ENCODE measurements around the gene ECHS1. TPM values are rescaled to one million over a fixed set of nuclear protein-coding genes. Genes with fewer than 3 reads are reported as not detected.

The ECHS1 gene
- total and polyA plus RNA-seq, 2 experiments from 2014 or later, result 92.1 to 127 TPM

DNA sequence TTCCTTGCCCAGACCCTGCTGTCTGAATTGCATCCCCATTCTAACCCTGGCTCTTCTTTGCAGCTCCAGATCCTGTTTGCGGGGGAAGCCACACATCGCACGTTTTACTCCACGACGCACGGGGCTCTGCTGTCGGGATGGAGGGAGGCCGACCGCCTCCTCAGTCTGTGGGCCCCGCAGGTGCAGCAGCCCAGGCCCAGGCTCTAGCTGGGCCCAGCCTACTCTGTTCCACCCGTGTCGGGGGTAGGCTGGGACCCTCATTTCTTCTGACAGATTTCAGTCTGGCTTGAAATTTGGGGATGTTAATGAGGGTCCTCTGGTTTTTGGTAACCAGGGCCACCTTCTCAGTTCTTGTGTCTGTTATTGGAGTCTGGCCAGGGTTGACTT is 18.1 kb upstream of the ECHS1 start (continued):
- TF ChIP-seq, protein P1, sequence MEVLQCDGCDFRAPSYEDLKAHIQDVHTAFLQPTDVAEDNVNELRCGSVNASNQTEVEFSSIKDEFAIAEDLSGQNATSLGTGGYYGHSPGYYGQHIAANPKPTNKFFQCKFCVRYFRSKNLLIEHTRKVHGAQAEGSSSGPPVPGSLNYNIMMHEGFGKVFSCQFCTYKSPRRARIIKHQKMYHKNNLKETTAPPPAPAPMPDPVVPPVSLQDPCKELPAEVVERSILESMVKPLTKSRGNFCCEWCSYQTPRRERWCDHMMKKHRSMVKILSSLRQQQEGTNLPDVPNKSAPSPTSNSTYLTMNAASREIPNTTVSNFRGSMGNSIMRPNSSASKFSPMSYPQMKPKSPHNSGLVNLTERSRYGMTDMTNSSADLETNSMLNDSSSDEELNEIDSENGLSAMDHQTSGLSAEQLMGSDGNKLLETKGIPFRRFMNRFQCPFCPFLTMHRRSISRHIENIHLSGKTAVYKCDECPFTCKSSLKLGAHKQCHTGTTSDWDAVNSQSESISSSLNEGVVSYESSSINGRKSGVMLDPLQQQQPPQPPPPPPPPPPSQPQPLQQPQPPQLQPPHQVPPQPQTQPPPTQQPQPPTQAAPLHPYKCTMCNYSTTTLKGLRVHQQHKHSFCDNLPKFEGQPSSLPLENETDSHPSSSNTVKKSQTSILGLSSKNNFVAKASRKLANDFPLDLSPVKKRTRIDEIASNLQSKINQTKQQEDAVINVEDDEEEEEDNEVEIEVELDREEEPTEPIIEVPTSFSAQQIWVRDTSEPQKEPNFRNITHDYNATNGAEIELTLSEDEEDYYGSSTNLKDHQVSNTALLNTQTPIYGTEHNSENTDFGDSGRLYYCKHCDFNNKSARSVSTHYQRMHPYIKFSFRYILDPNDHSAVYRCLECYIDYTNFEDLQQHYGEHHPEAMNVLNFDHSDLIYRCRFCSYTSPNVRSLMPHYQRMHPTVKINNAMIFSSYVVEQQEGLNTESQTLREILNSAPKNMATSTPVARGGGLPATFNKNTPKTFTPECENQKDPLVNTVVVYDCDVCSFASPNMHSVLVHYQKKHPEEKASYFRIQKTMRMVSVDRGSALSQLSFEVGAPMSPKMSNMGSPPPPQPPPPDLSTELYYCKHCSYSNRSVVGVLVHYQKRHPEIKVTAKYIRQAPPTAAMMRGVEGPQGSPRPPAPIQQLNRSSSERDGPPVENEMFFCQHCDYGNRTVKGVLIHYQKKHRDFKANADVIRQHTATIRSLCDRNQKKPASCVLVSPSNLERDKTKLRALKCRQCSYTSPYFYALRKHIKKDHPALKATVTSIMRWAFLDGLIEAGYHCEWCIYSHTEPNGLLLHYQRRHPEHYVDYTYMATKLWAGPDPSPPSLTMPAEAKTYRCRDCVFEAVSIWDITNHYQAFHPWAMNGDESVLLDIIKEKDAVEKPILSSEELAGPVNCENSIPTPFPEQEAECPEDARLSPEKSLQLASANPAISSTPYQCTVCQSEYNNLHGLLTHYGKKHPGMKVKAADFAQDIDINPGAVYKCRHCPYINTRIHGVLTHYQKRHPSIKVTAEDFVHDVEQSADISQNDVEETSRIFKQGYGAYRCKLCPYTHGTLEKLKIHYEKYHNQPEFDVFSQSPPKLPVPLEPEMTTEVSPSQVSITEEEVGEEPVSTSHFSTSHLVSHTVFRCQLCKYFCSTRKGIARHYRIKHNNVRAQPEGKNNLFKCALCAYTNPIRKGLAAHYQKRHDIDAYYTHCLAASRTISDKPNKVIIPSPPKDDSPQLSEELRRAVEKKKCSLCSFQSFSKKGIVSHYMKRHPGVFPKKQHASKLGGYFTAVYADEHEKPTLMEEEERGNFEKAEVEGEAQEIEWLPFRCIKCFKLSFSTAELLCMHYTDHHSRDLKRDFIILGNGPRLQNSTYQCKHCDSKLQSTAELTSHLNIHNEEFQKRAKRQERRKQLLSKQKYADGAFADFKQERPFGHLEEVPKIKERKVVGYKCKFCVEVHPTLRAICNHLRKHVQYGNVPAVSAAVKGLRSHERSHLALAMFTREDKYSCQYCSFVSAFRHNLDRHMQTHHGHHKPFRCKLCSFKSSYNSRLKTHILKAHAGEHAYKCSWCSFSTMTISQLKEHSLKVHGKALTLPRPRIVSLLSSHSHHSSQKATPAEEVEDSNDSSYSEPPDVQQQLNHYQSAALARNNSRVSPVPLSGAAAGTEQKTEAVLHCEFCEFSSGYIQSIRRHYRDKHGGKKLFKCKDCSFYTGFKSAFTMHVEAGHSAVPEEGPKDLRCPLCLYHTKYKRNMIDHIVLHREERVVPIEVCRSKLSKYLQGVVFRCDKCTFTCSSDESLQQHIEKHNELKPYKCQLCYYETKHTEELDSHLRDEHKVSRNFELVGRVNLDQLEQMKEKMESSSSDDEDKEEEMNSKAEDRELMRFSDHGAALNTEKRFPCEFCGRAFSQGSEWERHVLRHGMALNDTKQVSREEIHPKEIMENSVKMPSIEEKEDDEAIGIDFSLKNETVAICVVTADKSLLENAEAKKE (CRISPR knock-in tag; IDR thresholded peaks at IDR 0.05), result no peak
- TF ChIP-seq EZH2phosphoT487 (IDR thresholded peaks at IDR 0.05; ENCODE audit: unreplicated experiment), result no peak

DNA sequence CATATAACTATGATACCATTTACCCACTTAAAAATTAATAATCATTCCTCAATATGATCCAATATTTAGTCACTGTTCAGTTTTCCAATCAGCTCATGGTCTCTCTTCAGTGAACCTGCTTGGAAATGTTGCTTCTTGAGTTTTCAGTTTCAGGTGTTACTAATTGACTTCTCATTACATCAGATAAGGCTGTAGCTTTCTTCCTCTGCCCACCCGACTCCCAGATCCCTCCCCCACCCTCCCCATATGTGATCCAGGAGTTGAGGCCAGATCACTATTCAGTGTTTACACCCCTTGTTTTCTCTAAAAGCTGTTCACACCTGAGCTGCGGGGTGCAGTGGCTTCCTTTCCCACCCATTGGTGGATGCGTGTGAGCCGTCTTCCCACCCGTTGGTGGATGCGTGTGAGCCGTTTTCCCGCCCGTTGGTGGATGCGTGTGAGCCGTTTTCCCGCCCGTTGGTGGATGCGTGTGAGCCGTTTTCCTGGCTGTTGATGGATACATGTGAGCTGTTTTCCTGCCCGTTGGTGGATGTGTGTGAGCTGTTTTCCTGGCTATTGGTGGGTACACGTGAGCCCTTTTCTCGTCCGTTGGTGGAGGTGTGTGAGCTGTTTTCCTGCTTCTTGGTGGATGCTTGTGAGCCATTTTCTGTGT is 17.6 kb upstream of the ECHS1 start:
- Histone ChIP-seq H3K27me3 (ENCODE audit: insufficient read depth) (no peaks in the 10 kb centered on the region), H3K36me3 (ENCODE audit: insufficient read depth) (peaks cover 1% of the 10 kb centered on the region; the same call in 1 of the 2 replicates), H3K4me3 (no peak overlapping the region), H3K4me1 (ENCODE audit: insufficient read depth) (no peaks in the 10 kb centered on the region), H3K9me2 (ENCODE audit: insufficient read depth) (no peaks in the 10 kb centered on the region), H3K27ac (ENCODE audit: low read depth) (no peak overlapping the region), H3K79me2 (replicated peaks; ENCODE audit: insufficient read depth) (peaks cover 14% of the 10 kb centered on the region), H3K4me2 (no peak overlapping the region), H2AFZ (no peak overlapping the region), H3F3A (replicated peaks; ENCODE audit: low read depth) (0 out of 2 replicates have a peak, but pooled peaks cover 3% of the 10 kb centered on the region), H4K20me1 (replicated peaks; ENCODE audit: insufficient read depth) (0 out of 2 replicates have a peak, but pooled peaks cover 4% of the 10 kb centered on the region)
- peaks cover 2% of the 10 kb centered on the region for H3K27me3 Mint-ChIP-seq (ENCODE audit: insufficient read depth, low read depth, poor library complexity)
- no peak overlapping the region for H3K4me3 Mint-ChIP-seq
- H3K27ac Mint-ChIP-seq, result no peak overlapping the region
- ATAC-seq (no peak), DNase-seq (ENCODE audit: low spot score) (no peak)
- H3K4me1 Mint-ChIP-seq, result peaks cover 9% of the 10 kb centered on the region
- no peaks in the 10 kb centered on the region for H3K9me3 Mint-ChIP-seq
- peaks cover 5% of the 10 kb centered on the region for H3K36me3 Mint-ChIP-seq (ENCODE audit: low read depth)
- TF ChIP-seq STAT1 (IDR thresholded peaks at IDR 0.05; ENCODE audit: unreplicated experiment), result no peak
- TF ChIP-seq, protein P2, sequence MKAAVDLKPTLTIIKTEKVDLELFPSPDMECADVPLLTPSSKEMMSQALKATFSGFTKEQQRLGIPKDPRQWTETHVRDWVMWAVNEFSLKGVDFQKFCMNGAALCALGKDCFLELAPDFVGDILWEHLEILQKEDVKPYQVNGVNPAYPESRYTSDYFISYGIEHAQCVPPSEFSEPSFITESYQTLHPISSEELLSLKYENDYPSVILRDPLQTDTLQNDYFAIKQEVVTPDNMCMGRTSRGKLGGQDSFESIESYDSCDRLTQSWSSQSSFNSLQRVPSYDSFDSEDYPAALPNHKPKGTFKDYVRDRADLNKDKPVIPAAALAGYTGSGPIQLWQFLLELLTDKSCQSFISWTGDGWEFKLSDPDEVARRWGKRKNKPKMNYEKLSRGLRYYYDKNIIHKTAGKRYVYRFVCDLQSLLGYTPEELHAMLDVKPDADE (IDR thresholded peaks at IDR 0.05), result no peak
- no peak for TF ChIP-seq CREB1 (CRISPR knock-in tag; IDR thresholded peaks at IDR 0.05; ENCODE audit: low read depth)
- TF ChIP-seq ZNF331 (CRISPR knock-in tag; IDR thresholded peaks at IDR 0.05; ENCODE audit: low read depth), result no peak
- TF ChIP-seq EZH2phosphoT487 (IDR thresholded peaks at IDR 0.05; ENCODE audit: unreplicated experiment), result no peak
- TF ChIP-seq NANOG (IDR thresholded peaks at IDR 0.05; ENCODE audit: borderline replicate concordance), result no peak
- TF ChIP-seq ZNF114 (CRISPR knock-in tag; IDR thresholded peaks at IDR 0.05), result no peak
- TF ChIP-seq JUNB (IDR thresholded peaks at IDR 0.05; ENCODE audit: unreplicated experiment), result no peak
- no peak for TF ChIP-seq EZH2 (IDR thresholded peaks at IDR 0.05; ENCODE audit: low read depth, unreplicated experiment)
- TF ChIP-seq, protein P3, sequence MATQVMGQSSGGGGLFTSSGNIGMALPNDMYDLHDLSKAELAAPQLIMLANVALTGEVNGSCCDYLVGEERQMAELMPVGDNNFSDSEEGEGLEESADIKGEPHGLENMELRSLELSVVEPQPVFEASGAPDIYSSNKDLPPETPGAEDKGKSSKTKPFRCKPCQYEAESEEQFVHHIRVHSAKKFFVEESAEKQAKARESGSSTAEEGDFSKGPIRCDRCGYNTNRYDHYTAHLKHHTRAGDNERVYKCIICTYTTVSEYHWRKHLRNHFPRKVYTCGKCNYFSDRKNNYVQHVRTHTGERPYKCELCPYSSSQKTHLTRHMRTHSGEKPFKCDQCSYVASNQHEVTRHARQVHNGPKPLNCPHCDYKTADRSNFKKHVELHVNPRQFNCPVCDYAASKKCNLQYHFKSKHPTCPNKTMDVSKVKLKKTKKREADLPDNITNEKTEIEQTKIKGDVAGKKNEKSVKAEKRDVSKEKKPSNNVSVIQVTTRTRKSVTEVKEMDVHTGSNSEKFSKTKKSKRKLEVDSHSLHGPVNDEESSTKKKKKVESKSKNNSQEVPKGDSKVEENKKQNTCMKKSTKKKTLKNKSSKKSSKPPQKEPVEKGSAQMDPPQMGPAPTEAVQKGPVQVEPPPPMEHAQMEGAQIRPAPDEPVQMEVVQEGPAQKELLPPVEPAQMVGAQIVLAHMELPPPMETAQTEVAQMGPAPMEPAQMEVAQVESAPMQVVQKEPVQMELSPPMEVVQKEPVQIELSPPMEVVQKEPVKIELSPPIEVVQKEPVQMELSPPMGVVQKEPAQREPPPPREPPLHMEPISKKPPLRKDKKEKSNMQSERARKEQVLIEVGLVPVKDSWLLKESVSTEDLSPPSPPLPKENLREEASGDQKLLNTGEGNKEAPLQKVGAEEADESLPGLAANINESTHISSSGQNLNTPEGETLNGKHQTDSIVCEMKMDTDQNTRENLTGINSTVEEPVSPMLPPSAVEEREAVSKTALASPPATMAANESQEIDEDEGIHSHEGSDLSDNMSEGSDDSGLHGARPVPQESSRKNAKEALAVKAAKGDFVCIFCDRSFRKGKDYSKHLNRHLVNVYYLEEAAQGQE (IDR thresholded peaks at IDR 0.05; ENCODE audit: unreplicated experiment), result no peak
- TF ChIP-seq, protein P4, sequence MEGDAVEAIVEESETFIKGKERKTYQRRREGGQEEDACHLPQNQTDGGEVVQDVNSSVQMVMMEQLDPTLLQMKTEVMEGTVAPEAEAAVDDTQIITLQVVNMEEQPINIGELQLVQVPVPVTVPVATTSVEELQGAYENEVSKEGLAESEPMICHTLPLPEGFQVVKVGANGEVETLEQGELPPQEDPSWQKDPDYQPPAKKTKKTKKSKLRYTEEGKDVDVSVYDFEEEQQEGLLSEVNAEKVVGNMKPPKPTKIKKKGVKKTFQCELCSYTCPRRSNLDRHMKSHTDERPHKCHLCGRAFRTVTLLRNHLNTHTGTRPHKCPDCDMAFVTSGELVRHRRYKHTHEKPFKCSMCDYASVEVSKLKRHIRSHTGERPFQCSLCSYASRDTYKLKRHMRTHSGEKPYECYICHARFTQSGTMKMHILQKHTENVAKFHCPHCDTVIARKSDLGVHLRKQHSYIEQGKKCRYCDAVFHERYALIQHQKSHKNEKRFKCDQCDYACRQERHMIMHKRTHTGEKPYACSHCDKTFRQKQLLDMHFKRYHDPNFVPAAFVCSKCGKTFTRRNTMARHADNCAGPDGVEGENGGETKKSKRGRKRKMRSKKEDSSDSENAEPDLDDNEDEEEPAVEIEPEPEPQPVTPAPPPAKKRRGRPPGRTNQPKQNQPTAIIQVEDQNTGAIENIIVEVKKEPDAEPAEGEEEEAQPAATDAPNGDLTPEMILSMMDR (conservative IDR thresholded peaks at IDR 0.05; ENCODE audit: low read depth in 2 of 2), result no peak

Measured in GM23338 (cell line).